RWPE2 (cell line): ENCODE data around the gene NUDT16L1.
A peak's percentile ranks its signal among the peaks of the same experiment; 100 is the strongest.

Experiments used
- ATAC-seq: fragments of 200-7000 bp; cut with Tn5 transposase; 3 replicates; pipeline ENCODE4 v1.9.1; 2021; ENCODE audit warnings: low read depth
- DNase-seq: peaks from one replicate; pipeline ENCODE4 v3.0.0-alpha.2; 2020; ENCODE audit warnings: low spot score
- H3K27ac ChIP-seq: fragments of 450-650 bp; 2 replicates; pipeline ENCODE4 v1.5.1; 2017; ENCODE audit warnings: mild to moderate bottlenecking; ENCODE audit not compliant: poor library complexity, severe bottlenecking
- H3K27me3 ChIP-seq: fragments of 250-450 bp; sonication (Bioruptor Pico); 2 replicates; pipeline ENCODE4 v1.5.1; 2021; ENCODE audit warnings: mild to moderate bottlenecking, moderate library complexity; ENCODE audit not compliant: insufficient read depth, poor library complexity, severe bottlenecking
- H3K36me3 ChIP-seq: fragments of 250-450 bp; sonication (Bioruptor Pico); 2 replicates; pipeline ENCODE4 v1.5.1; 2020; ENCODE audit warnings: low read depth, mild to moderate bottlenecking, moderate library complexity
- H3K4me1 ChIP-seq: fragments of 250-450 bp; sonication (Bioruptor Pico); 2 replicates; pipeline ENCODE4 v1.5.1; 2021; ENCODE audit warnings: mild to moderate bottlenecking, moderate library complexity; ENCODE audit not compliant: insufficient read depth, poor library complexity, severe bottlenecking
- H3K4me3 ChIP-seq: fragments of 250-450 bp; sonication (Bioruptor Pico); 2 replicates; pipeline ENCODE4 v1.5.1; 2021; ENCODE audit warnings: mild to moderate bottlenecking, moderate library complexity; ENCODE audit not compliant: severe bottlenecking
- H3K9me3 ChIP-seq: fragments of 250-450 bp; sonication (Bioruptor Pico); 2 replicates; pipeline ENCODE4 v1.5.1; 2021; ENCODE audit warnings: mild to moderate bottlenecking, moderate library complexity; ENCODE audit not compliant: severe bottlenecking
- TF ChIP-seq, protein P1 (sequence below): fragments of 450-650 bp; IDR thresholded peaks from one replicate; pipeline ENCODE4 v1.5.1; 2017; ENCODE audit warnings: mild to moderate bottlenecking, moderate library complexity; ENCODE audit not compliant: poor library complexity, severe bottlenecking

NUDT16L1 gene

DNA sequence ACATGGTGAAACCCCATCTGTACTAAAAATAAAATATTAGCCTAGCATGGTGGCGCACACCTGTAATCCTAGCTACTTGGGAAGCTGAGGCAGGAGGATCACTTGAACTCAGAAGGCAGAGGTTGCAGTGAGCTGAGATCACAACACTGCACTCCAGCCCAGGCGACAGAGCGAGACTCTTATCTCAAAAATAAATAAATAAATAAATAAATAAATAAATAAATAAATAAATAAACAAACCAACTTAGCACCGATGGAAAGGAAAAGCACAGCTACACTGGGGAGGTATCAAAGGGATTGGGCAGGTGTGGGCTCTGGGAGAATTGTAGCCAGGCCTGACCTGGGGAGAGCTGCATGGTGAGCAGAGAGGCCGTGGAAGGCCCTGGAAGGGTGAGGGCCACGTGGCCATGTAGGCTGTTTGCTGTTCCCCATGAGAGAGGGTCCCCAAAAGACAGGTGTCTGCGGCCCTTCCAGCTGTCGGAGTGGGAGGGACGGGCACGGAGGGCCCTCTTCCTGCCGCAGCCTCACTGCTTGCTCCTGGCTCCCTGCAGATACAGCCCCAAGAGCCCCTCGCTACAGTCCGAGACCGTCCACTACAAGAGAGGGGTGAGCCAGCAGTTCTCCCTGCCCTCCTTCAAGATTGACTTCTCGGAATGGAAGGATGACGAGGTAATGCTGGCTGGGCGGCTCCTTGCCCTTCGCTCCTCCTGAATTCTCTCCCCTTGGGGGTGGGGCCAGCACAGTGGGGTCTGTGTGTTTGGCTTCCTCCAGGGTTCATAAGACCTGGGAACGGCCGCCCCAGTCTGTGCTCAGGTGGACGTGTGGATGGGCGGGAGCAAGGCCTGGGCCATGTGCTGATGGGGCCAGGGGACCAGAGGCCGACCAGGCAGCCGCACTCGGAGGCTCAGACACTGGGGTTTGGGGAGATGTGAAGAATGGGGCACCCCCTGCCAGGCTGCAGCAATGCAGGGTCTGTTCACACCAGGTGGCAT, 36.4 kb upstream of the NUDT16L1 start:
- Histone ChIP-seq H3K36me3 (peaks cover 36% of the 10 kb centered on the region), H3K4me1 (no peaks in the 10 kb centered on the region), H3K9me3 (no peaks in the 10 kb centered on the region), H3K27me3 (no peaks in the 10 kb centered on the region), H3K4me3 (no peak overlapping the region), H3K27ac (no peak overlapping the region)
- no peak for ATAC-seq
- DNase-seq: no peak
- TF ChIP-seq, protein P1, sequence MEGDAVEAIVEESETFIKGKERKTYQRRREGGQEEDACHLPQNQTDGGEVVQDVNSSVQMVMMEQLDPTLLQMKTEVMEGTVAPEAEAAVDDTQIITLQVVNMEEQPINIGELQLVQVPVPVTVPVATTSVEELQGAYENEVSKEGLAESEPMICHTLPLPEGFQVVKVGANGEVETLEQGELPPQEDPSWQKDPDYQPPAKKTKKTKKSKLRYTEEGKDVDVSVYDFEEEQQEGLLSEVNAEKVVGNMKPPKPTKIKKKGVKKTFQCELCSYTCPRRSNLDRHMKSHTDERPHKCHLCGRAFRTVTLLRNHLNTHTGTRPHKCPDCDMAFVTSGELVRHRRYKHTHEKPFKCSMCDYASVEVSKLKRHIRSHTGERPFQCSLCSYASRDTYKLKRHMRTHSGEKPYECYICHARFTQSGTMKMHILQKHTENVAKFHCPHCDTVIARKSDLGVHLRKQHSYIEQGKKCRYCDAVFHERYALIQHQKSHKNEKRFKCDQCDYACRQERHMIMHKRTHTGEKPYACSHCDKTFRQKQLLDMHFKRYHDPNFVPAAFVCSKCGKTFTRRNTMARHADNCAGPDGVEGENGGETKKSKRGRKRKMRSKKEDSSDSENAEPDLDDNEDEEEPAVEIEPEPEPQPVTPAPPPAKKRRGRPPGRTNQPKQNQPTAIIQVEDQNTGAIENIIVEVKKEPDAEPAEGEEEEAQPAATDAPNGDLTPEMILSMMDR: no peak

- H3K4me3 ChIP-seq: no peak overlapping the region
- no peaks in the 10 kb centered on the region for H3K9me3 ChIP-seq
- H3K27ac ChIP-seq: no peak overlapping the region
- ATAC-seq (no peak), DNase-seq (no peak)
- TF ChIP-seq, protein P1: no peak
- H3K27me3 ChIP-seq: no peaks in the 10 kb centered on the region
- H3K36me3 ChIP-seq: peaks cover 17% of the 10 kb centered on the region
- peaks cover 9% of the 10 kb centered on the region for H3K4me1 ChIP-seq
These were observed 33.7 kb upstream of the NUDT16L1 start for GRCh38 chr16:4659363-4660353.

DNA sequence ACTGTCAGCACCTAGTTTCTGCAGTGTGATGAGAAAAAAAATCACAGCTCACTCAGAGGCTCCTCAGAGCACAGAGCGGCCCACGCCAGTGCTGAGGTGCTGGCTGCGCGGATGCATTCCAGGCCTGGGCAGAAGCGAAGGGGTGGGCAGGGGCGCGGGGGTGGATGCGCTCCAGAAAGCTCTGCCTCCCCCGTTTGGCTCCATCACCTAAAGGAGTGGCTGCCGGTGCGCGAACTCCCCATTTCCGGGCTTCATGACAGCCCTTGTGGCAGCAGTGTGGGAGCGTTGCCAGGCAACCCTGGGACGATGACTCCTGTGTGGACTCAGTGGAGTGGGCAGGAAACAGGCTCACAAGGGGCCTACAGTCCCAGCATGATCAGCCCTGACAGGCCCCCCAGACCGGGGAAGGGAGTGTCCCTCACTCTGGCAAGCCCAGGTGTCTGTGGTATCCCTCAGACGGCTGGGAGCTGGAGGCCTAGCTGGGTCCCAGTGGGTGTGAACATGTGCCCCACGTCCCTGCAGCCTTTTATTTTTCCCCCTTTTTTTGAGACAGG, 32.8 kb upstream of the NUDT16L1 start:
- TF ChIP-seq, protein P1: no peak
- ATAC-seq: peak; percentile 17; the same call in 1 of the 3 replicates
- Histone ChIP-seq H3K4me1 (peaks cover 15% of the 10 kb centered on the region), H3K36me3 (peaks cover 17% of the 10 kb centered on the region), H3K9me3 (no peaks in the 10 kb centered on the region), H3K27me3 (no peaks in the 10 kb centered on the region), H3K27ac (no peak overlapping the region), H3K4me3 (no peak overlapping the region)
- DNase-seq: no peak

DNA sequence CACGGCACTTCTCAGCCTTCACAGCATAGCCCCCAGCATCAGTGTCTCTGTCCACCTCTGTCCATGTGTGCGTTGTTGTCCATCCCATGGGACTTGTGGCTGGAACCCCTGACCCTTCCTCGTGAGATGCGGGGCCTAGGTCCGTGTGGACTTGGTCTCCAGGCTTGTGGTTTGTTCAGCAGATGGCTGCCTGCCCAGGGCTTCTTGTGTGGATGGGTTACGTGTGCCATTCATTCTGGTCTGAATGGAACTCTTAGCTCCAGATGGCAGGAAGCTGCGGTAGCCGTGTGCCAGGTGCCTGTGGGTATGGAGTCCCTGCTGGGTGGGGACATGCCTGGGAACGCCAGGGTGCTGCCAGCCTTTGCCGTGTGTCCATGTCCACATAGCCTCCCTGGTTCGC, 31.7 kb upstream of the NUDT16L1 start:
- H3K9me3 ChIP-seq: no peaks in the 10 kb centered on the region
- no peak overlapping the region for H3K4me3 ChIP-seq
- no peak for DNase-seq
- H3K27ac ChIP-seq: no peak overlapping the region
- no peaks in the 10 kb centered on the region for H3K27me3 ChIP-seq
- peaks cover 15% of the 10 kb centered on the region for H3K4me1 ChIP-seq
- TF ChIP-seq, protein P1: no peak
- H3K36me3 ChIP-seq: peaks cover 17% of the 10 kb centered on the region
- ATAC-seq: no peak
